ENCODE measurements around the gene SMCO1.
"Not testable (repeated sequence)": the region's sequence is repeated elsewhere in the genome, so short reads cannot be mapped to it uniquely, and the experiment has no call there.

Gene SMCO1

GRCh38 chr3:196521291-196521690 is 6.1 kb upstream of the SMCO1 start:
- DNase-seq (ENCODE audit: low read depth), result not testable (repeated sequence)

DNA sequence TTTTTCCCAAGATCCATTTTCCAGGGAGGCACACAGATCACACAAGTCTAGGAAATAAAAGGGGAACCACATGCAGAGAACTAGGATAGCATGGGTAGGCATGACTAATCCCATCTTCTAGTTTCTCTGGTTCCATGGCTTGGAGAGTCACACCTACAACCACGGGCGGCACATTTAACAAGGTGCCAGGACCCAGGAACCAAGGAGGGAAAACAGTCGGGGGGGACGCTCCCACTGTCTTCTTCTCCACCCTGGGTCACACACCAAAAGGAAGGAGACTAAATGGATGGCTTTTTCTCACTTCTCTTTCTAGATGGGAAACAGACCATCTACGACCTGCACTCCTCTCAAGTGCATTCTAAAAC is 4.6 kb upstream of the SMCO1 start:
- no peak for DNase-seq (ENCODE audit: low read depth)

DNA sequence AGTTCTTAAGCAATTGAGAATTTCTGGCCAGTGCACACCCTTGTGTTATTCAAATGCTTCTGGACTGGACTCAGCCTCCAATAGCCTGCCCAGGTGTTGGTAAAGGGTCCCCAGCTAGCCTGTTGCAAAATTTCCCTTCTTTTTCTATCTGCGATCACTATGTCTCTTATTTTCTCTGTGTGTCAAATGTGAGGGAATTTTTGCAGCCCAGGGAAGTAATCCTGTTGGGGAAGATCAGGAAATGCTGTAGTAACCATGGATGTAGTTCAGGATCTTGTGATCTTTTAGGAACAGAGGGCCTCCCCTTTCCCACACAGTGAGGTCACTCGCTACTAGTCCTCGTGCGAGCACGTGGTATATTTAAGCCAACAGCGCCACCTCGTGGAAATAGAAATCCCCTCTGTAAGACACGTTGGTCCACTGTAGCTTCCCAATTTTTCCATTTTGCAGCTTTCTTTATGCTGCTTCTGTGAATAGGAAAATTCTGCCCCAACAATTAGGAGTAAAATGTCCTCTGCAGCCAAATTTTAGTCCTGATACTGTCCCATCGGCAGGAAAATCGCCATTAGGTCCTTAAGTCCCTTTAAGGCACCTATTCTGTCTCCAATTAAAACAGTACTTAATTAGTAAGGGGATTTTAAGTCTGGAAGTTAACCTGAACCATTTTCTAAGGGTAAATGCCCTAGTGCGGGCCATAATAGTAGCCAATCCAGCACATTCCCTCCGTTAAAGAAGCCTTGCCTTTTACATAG is 4.0 kb upstream of the SMCO1 start:
- DNase-seq (ENCODE audit: low read depth), result peak; percentile 50

DNA sequence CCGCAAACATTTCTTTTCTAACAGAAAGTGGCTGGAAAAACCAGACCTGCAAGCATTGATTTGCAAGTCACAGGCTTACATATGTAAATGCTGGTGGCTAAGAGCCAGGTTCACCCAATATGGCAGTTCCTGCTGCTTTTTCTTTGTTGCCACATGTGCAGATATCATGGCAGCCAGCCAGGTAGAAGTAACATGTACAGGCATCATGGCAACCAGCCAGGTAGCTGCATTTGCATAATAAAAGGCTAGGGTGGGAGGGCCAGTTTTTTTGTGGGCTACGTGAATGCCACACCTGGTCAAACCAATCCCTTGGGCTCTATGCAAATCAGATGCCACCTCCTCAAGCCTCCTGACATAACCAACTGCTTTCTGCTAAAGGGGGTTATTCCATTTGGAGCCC is 2.8 kb upstream of the SMCO1 start:
- DNase-seq (ENCODE audit: low read depth), result no peak

DNA sequence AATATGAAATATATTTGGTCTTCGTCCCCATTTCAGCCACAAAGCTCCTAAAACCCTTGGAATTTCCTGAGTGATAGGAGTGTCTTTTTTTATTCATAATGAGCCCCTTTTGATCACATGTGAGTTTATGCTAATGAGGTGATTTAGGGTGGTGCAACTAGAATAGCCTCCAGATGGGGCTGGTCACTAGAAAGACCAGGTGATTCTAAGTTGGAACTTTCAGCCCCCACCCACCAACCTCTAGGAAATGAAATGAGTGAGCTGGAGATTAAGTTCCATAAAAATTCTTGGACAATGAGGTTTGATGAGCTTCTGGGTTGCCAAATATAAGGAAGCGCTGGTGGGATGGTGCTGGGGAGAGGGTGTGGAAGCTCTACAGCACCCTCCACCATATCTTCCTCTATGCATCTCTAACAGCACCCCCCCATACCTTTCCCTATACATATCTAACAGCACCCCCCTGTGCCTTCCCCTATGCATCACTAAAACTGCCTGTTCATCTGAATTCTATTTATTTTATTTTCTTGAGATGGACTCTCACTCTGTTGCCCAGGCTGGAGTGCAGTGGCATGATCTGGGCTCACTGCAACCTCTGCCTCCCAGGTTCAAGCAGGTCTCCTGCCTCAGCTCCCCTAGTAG is 2.1 kb upstream of the SMCO1 start:
- DNase-seq (ENCODE audit: low read depth), result no peak

DNA sequence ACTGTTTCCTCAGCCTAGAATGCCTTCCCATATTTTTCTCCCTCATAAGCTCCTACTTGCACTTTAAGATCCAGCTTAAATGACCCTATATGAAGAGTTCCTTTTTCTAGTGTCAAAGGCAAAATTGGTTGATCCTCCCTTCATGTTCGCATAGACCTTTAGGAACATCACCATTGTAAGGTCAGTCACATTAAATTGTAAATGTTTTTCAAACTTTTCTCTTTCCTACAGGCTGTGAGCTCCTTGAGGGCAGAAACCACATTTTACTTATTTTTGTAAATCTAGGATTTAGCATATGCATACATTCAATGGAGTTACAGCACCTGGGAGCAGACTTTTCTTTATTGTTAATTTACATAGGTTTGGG is 813 bp downstream of the SMCO1 start:
- no peak for DNase-seq (ENCODE audit: low read depth)

DNA sequence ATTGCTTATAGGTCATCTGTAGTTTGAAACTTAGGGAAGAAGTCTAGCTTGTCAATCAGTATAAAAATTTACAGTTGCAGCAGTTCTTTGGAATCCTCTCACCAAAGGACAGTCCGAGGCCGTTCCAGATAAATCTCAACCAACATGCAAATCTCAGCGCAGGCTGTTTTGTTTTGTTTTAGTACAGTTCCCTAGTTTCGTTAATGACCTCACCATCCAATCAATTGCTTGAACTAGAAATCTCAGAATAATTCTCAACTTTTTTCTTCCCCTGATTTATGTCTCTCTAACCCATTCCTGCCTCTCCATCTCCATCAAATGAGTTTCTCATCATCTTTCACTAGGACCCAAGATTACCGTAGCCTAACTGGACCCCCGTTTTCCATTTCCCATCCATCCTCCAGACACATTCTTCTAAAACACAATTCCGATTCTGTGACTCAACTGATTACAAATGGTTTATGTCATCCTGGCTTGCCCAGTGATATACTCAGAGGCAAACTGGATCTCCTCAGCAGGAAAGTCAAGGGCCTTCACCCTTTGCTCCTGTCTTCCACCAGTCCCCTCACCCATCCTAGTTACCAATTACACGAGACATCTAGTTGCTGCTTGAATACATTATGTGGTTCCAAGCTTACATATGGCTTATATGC is 1.3 kb downstream of the SMCO1 start:
- no peak for DNase-seq (ENCODE audit: low read depth)

DNA sequence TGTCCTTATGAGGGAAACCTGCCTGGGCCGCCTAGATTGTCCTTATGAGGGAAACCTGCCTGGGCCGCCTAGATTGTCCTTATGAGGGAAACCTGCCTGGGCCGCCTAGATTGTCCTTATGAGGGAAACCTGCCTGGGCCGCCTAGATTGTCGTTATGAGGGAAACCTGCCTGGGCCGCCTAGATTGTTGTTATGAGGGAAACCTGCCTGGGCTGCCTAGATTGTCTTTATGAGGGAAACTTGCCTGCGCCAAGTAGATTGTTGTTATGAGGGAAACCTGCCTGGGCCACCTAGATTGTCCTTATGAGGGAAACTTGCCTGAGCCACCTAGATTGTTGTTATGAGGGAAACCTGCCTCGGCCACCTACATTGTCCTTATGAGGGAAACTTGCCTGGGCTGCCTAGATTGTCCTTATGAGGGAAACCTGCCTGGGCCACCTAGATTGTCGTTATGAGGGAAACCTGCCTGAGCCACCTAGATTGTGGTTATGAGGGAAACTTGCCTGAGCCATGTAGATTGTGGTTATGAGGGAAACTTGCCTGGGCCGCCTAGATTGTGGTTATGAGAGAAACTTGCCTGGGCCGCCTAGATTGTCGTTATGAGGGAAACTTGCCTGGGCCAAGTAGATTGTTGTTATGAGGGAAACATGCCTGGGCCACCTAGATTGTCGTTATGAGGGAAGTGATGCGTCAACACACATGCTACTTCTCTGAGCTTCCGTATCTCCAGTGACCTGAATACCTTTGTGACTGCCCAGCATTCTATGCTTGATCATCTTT is 3.3 kb downstream of the SMCO1 start:
- not testable (repeated sequence) for DNase-seq (ENCODE audit: low read depth)

GRCh38 chr3:196511108-196511507 is 4.0 kb downstream of the SMCO1 start:
- DNase-seq (ENCODE audit: low read depth), result not testable (repeated sequence)

DNA sequence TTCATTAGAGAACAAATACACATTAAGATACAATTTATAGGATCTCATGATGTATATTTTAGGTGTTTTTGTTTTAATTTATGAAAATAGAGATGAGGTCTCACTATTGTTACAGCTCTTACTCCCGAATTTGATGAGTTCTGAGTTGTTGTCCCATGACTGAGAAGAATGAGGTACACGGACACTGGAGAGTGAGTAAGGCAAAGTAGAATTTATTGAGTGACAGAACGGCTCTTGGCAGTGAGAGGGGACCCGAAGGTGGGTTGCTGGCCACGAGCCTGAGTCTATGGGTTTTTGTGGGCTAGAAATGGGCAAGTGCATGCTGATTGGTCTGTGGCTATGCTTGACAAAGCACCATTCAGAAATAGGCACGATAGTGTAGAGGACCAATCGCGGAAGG is 8.5 kb downstream of the SMCO1 start:
- DNase-seq (ENCODE audit: low read depth), result no peak

DNA sequence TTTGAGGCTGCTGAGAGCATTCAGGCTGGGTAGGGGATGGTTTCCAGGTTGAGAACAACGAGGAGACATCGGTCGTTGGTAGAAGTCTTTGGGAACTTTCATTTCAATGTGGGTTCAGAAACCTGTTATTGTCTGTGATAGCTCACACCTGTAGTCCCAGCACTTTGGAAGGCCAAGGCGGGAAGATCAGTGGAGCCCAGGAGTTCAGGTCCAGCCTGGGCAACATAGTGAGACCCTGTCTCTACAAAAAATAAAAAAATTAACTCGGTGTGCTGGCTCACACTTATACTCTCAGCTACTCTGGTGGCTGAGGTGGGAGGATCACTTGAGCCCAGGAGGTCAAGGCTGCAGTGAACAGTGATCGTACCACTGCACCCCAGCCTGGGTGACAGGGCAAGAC is 10.6 kb downstream of the SMCO1 start:
- no peak for DNase-seq (ENCODE audit: low read depth)

- not testable (repeated sequence) for DNase-seq (ENCODE audit: low read depth)
These were observed 11.1 kb downstream of the SMCO1 start for GRCh38 chr3:196504077-196504398.

DNA sequence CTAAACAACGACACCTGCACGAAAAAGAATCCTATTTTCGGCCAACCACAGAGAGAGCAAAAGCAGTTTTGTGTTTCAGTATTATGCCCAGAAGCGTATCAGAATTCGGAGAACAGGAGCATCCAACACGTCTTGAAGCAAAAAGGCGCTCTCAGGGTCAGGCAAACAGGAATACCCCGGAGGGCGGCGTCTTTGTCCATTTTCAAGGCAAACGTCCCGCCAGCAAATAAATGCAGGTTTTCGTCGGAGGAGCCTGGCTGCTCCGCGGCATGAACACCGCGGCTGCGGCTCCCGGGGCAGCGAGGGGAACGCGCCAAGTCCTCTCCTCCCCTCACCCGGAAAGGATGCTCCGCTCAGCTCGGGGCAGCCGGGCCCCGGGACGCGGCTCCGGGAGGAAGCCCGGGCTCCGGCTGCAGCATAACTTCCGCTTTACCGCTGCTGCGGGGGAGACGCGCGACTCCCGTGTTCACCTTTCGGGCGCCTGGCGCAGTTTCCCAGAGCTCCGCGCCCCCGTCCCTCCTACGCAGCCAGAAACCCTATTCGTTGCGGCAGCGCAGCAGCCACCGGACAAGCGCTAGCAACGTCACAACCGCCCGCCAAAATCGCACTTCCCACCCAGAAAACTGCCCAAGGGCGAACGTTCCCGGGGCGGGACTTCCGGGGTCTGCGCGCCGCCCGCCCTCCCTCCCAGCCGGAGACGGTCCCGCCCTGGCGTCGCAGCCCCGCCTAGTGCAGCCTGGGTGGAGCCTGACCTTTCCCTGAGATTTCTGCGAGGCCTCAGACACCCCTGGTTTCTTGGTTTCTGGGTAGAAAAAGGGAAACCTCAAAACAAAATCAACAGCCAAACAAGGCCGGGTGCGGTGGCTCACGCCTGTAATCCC is 11.7 kb downstream of the SMCO1 start, which contains the start of gene RNF168:
TSS of gene RNF168 (minus strand) at position 573 of the 881 bp plus-strand sequence. CDS start 595 bp downstream, outside the sequence.
- peak; percentile 88 for DNase-seq (ENCODE audit: low read depth)

GRCh38 chr3:196502775-196503195 is 12.4 kb downstream of the SMCO1 start:
- DNase-seq (ENCODE audit: low read depth), result peak; percentile 76

GRCh38 chr3:196501316-196502044 is 13.7 kb downstream of the SMCO1 start:
- DNase-seq (ENCODE audit: low read depth), result no peak

DNA sequence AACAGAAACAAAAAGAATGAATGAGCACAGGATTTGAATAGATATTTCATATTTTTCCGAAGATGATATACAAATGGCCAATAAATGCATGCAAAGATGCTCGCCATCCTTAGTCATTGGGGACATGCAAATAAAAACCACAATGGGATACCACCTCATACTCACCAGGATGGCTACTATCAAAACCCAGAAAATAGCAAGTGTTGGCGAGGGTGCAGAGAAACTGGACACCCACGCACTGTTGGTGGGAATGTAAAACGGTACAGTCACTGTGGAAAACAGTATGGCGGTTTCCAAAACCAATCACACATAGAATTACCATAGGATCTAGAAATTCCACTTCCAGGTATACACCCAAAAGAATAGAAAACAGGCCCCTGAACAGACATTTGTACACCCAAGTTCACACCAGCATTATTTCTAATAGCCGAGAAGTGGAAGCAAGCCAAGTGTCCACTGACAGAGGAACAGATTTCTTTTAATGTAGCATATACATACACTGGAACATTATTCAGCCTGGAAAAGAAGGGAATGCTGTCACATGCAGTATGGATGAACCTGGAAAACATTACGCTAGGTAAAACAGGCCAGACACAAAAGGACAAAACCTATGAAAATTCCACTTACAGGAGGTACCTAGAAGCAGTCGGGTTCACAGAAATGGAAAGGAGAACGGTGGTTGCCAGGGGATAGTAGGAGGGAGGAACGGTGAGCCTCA is 15.2 kb downstream of the SMCO1 start:
- DNase-seq (ENCODE audit: low read depth), result no peak

DNA sequence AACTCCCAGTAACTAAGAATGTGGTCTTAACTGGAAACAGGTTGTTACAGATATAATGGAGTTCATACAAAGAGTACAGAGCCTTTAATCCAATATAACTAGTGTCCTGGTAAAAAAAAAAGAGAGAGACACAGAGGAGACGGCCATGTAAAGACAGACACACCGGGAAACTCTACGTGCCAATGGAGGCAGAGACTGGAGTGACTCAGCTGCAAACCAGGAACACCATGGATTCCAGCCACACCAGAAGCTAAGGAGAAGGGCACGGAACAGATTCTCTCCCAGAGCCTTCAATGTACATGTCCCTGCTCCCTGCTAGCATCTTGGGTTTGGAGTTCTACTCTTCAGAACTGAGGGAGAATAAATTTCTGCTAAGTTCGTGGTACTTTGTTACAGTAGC is 16.1 kb downstream of the SMCO1 start:
- DNase-seq (ENCODE audit: low read depth), result peak; percentile 20

- no peak for DNase-seq (ENCODE audit: low read depth)
These were observed 16.8 kb downstream of the SMCO1 start for GRCh38 chr3:196498297-196498696.

DNA sequence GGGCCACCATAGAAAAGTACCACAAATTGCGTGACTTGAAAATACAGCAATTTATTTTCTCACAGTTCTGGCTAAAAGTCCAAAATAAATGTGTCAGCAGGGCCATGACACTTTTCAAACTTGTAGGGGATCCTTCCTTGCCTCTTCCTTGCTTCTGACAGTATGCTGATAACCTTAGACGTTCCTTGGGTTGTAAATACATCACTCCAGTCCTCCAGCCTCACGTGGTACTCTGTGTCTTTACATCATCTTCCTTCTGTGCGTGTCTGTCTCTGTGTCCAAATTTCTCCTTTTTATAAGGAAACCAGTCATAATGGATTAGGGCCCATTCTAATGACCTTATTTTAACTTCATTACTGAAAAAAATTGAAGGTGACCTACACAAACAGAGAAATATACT is 19.0 kb downstream of the SMCO1 start:
- DNase-seq (ENCODE audit: low read depth), result no peak

DNA sequence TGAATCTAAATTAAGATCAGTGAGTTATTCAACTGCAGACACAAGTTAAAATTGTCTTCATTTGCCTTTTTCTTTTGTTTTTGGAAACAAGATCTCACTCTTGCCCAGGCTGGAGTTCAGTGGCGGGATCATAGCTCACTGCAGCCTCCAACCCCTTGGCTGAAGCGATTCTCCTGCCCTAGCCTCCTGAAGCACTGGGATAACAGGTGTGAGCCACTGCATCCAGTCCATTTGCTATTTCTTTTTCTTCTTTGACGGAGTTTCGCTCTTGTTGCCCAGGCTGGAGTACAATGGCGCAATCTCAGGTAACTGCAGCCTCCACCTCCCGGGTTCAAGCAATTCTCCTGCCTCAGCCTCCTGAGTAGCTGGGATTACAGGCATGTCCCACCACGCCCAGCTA is 21.9 kb downstream of the SMCO1 start:
- no peak for DNase-seq (ENCODE audit: low read depth)

Data from GM04504 (cell line).